GM19099 (cell line): ENCODE measurements around the gene DESI2.

Source experiments
- POLR2A ChIP-seq: IDR thresholded peaks from 3 replicates; pipeline ENCODE4 v1.6.1; 2011; ENCODE audit warnings: low read depth; ENCODE audit not compliant: insufficient read length; ENCODE audit errors: extremely low read depth

DESI2 gene

GRCh38 chr1:244731651-244732050 lies 78.7 kb downstream of the DESI2 start:
- TF ChIP-seq POLR2A, result no peak

GRCh38 chr1:244732851-244733450 lies 80.0 kb downstream of the DESI2 start:
- no peak for TF ChIP-seq POLR2A

- TF ChIP-seq POLR2A, result no peak
Measured at GRCh38 chr1:244735404-244735803, 82.5 kb downstream of the DESI2 start.

- no peak for TF ChIP-seq POLR2A
Measured at GRCh38 chr1:244735876-244736561, 83.1 kb downstream of the DESI2 start.

- TF ChIP-seq POLR2A, result no peak
Measured at GRCh38 chr1:244741692-244742091, 88.8 kb downstream of the DESI2 start.

GRCh38 chr1:244749230-244750016 lies 96.5 kb downstream of the DESI2 start:
- no peak for TF ChIP-seq POLR2A

GRCh38 chr1:244751271-244751895 lies 98.5 kb downstream of the DESI2 start:
- TF ChIP-seq POLR2A, result no peak

GRCh38 chr1:244755673-244756072 lies 102.7 kb downstream of the DESI2 start:
- no peak for TF ChIP-seq POLR2A

- TF ChIP-seq POLR2A, result no peak
Measured at GRCh38 chr1:244757091-244757939, 104.4 kb downstream of the DESI2 start.
